B cell (primary cell): ENCODE results near the gene LYRM2. TPM values are rescaled to one million over a fixed set of nuclear protein-coding genes. Genes with fewer than 3 reads are reported as not detected.

ENCODE experiments used
- ATAC-seq: fragments of 200-7000 bp; cut with Tn5 transposase; one replicate; pipeline ENCODE4 v1.10.0; 2021; ENCODE audit warnings: low read depth, mild to moderate bottlenecking, moderate number of reproducible peaks, moderate library complexity
- CTCF ChIA-PET: fragments of 350-600 bp; sonication (Branson Sonifier 250); formaldehyde crosslinking; loops from one replicate; lab custom pipeline; 2021; ENCODE audit warnings: antibody characterized with exemption, inconsistent platforms; lab: Charles Lee
- POLR2A ChIA-PET: fragments of 350-600 bp; sonication (Branson Sonifier 250); formaldehyde crosslinking; loops from one replicate; lab custom pipeline; 2021; ENCODE audit warnings: antibody characterized with exemption; lab: Charles Lee
- DNase-seq: peaks from one replicate; pipeline ENCODE4 v3.0.0; 2013
- H2AFZ ChIP-seq: 2 replicates; pipeline ENCODE4 v1.6.1; 2012; ENCODE audit warnings: mild to moderate bottlenecking, low read depth, low read length; ENCODE audit not compliant: insufficient read depth, poor library complexity, severe bottlenecking
- H3K27ac ChIP-seq, 2 donors: 1 replicate in 1 of 2; 2 replicates in 1 of 2; pipeline ENCODE4 v1.5.1; 2012 to 2013; ENCODE audit warnings: low read length in 2 of 2, mild to moderate bottlenecking in 2 of 2, moderate library complexity in 1 of 2
- H3K27me3 ChIP-seq, 4 experiments: fragments of 200-600 bp in 1 of 4; sonication (generic) in 1 of 4; replicated peaks in 1 of 4; 1 replicate in 2 of 4; 2 replicates in 2 of 4; pipeline versions ENCODE4 v1.6.1 to v1.7.0; 2013 to 2016; ENCODE audit warnings: low read length in 3 of 4, mild to moderate bottlenecking in 2 of 4, mixed read lengths in 1 of 4, moderate library complexity in 1 of 4; ENCODE audit not compliant: insufficient read depth in 4 of 4, control insufficient read depth in 3 of 4; ENCODE audit errors: control extremely low read depth in 1 of 4
- H3K36me3 ChIP-seq, 2 experiments: replicated peaks in 1 of 2; 1 replicate in 1 of 2; 2 replicates in 1 of 2; pipeline versions ENCODE4 v1.6.1 to v1.7.1; 2013; ENCODE audit warnings: low read length in 1 of 2; ENCODE audit not compliant: insufficient read depth in 2 of 2, control insufficient read depth in 1 of 2; ENCODE audit errors: control extremely low read depth in 1 of 2, extremely low read depth in 1 of 2
- H3K4me1 ChIP-seq, 2 donors: fragments of 200-600 bp in 1 of 2; sonication (generic) in 1 of 2; 1 replicate in 1 of 2; 2 replicates in 1 of 2; pipeline versions ENCODE4 v1.5.1 to v1.6.1; 2013 to 2017; ENCODE audit warnings: low read length in 2 of 2; ENCODE audit not compliant: control insufficient read depth in 2 of 2, insufficient read depth in 2 of 2
- H3K4me2 ChIP-seq: replicated peaks from 2 replicates; pipeline ENCODE3; 2012; ENCODE audit warnings: mild to moderate bottlenecking, low read depth, low read length; ENCODE audit not compliant: poor library complexity, severe bottlenecking
- H3K4me3 ChIP-seq, 5 experiments: fragments of 200-600 bp in 1 of 5; sonication (generic) in 1 of 5; 1 replicate in 3 of 5; 2 replicates in 2 of 5; pipeline versions ENCODE4 v1.5.1 to v1.7.0; 2011 to 2016; ENCODE audit warnings: low read length in 4 of 5, mild to moderate bottlenecking in 4 of 5, low read depth in 2 of 5, control low read depth in 1 of 5, moderate library complexity in 1 of 5; ENCODE audit not compliant: insufficient read depth in 1 of 5; ENCODE audit errors: control extremely low read depth in 1 of 5, extremely low read depth in 1 of 5
- H3K79me2 ChIP-seq: fragments of 200-600 bp; sonication (generic); one replicate; pipeline ENCODE4 v1.6.0; 2016; ENCODE audit warnings: low read length; ENCODE audit not compliant: control insufficient read depth, insufficient read depth
- H3K9ac ChIP-seq: fragments of 200-600 bp; sonication (generic); 2 replicates; pipeline ENCODE4 v1.6.1; 2017; ENCODE audit warnings: mild to moderate bottlenecking, low read length, moderate library complexity
- H3K9me3 ChIP-seq, 3 donors: one replicate each; pipeline versions ENCODE4 v1.6.1 to v1.7.1; 2013; ENCODE audit warnings: low read length in 2 of 3; ENCODE audit not compliant: control insufficient read depth in 2 of 3, insufficient read depth in 1 of 3; ENCODE audit errors: control extremely low read depth in 1 of 3
- H4K20me1 ChIP-seq: 2 replicates; pipeline ENCODE4 v1.6.0; 2012; ENCODE audit warnings: mild to moderate bottlenecking, low read length; ENCODE audit not compliant: insufficient read depth, control insufficient read depth, poor library complexity, severe bottlenecking
- H3K27ac Mint-ChIP-seq: one replicate; pipeline ENCODE4 v1.8.0; 2021; ENCODE audit warnings: mixed read lengths
- H3K27me3 Mint-ChIP-seq: one replicate; pipeline ENCODE4 v1.8.0; 2021; ENCODE audit warnings: mixed read lengths
- H3K4me1 Mint-ChIP-seq: one replicate; pipeline ENCODE4 v1.8.0; 2021; ENCODE audit warnings: mixed read lengths
- H3K4me3 Mint-ChIP-seq: one replicate; pipeline ENCODE4 v1.8.0; 2021; ENCODE audit warnings: mixed read lengths
- H3K9me3 Mint-ChIP-seq: one replicate; pipeline ENCODE4 v1.8.0; 2022; ENCODE audit warnings: mixed read lengths; ENCODE audit not compliant: insufficient read depth
- CTCF ChIP-seq: fragments of 200-600 bp; IDR thresholded peaks from one replicate; pipeline ENCODE4 v1.8.0; 2022; ENCODE audit warnings: antibody characterized with exemption, mild to moderate bottlenecking
- EZH2 ChIP-seq: IDR thresholded peaks from 2 replicates; pipeline ENCODE4 v1.6.1; 2012; ENCODE audit warnings: borderline replicate concordance, low read depth, mild to moderate bottlenecking, moderate library complexity, low read length; ENCODE audit not compliant: insufficient read depth, poor library complexity, severe bottlenecking
- WGBS: methylation state at CpG from one replicate; pipeline ENCODE4 v1.1.5; 2013; ENCODE audit warnings: missing lambda C conversion rate; ENCODE audit not compliant: insufficient coverage; 5-methylcytosine and 5-hydroxymethylcytosine counted together
- intact Hi-C: fragments of 100-400 bp; cut with micrococcal nuclease; formaldehyde crosslinking; loops from one replicate; pipeline ENCODE4 v1.10.0; 2022
- polyA plus RNA-seq: library from polyadenylated mRNA; depleted of rRNA; stranded (reverse); fragments of >200 nt; gene quantifications from 2 replicates; pipeline ENCODE4 v1.2.3, GENCODE V29; 2012
- total RNA-seq, 2 donors: library from RNA; stranded (reverse); fragments of 120-200 nt in 1 of 2; gene quantifications; 1 replicate in 1 of 2; 2 replicates in 1 of 2; pipeline versions ENCODE4 v1.2.3 to v1.2.4, GENCODE V29; 2013 to 2022

The LYRM2 gene
- total and polyA plus RNA-seq, 2 donors (not counting 1 experiment from before 2014, with no cell fraction given): 17.6 to 33.7 TPM

- H3K27ac Mint-ChIP-seq: no peak overlapping the region
These were observed 24.2 kb upstream of the LYRM2 start for GRCh38 chr6:89662659-89663223.

GRCh38 chr6:89661559-89661958 is 23.0 kb upstream of the LYRM2 start:
- Mint-ChIP-seq H3K27me3 (no peaks in the 10 kb centered on the region), H3K4me3 (no peak overlapping the region), H3K27ac (no peak overlapping the region), H3K9me3 (no peaks in the 10 kb centered on the region), H3K4me1 (no peaks in the 10 kb centered on the region)
- POLR2A ChIA-PET: interaction anchor here (0.5 kb wide), 1 partner anchor 213 kb away, joined by 4 read pairs; no protein-coding TSS in a partner anchor
- Histone ChIP-seq H3K36me3 (peaks cover 12 to 72% of the 10 kb centered on the region in 2 experiments), H3K9me3 (no peaks in the 10 kb centered on the region), H3K79me2 (no peaks in the 10 kb centered on the region), H4K20me1 (no peaks in the 10 kb centered on the region), H3K9ac (no peak overlapping the region), H3K27me3 (no peaks in the 10 kb centered on the region), H3K27ac (no peak overlapping the region), H3K4me2 (no peak overlapping the region), H2AFZ (no peak overlapping the region), H3K4me1 (no peaks in the 10 kb centered on the region), H3K4me3 (no peak overlapping the region)
- intact Hi-C loops: no loop called here
- CTCF ChIA-PET: no interaction called here
- 100% methylated on average over 1 of the region's 1 CpG for WGBS
- no peak for TF ChIP-seq CTCF
- TF ChIP-seq EZH2: no peak
- no peak for ATAC-seq
- no peak for DNase-seq

More at GRCh38 chr6:89662659-89663223, 24.2 kb upstream of the LYRM2 start:
- ATAC-seq (no peak), DNase-seq (no peak)
- no peak overlapping the region for H2AFZ ChIP-seq
- no peaks in the 10 kb centered on the region for H3K27me3 ChIP-seq
- H3K4me3 Mint-ChIP-seq: no peak overlapping the region
- H3K4me2 ChIP-seq: no peak overlapping the region
- no peak overlapping the region for H3K9ac ChIP-seq
- POLR2A ChIA-PET: no interaction called here
- H3K4me1 ChIP-seq: no peaks in the 10 kb centered on the region
- intact Hi-C loops: no loop called here
- H3K4me1 Mint-ChIP-seq: no peaks in the 10 kb centered on the region
- no peaks in the 10 kb centered on the region for H3K27me3 Mint-ChIP-seq
- no peak for TF ChIP-seq EZH2
- TF ChIP-seq CTCF: no peak
- WGBS: no CpG with 5 or more reads among the region's 4 CpGs
- CTCF ChIA-PET: no interaction called here
- no peaks in the 10 kb centered on the region for H3K9me3 ChIP-seq
- no peak overlapping the region for H3K4me3 ChIP-seq
- no peak overlapping the region for H3K27ac ChIP-seq
- no peaks in the 10 kb centered on the region for H4K20me1 ChIP-seq
- H3K79me2 ChIP-seq: no peaks in the 10 kb centered on the region
- H3K9me3 Mint-ChIP-seq: no peaks in the 10 kb centered on the region
- peaks cover 11 to 67% of the 10 kb centered on the region in 2 experiments for H3K36me3 ChIP-seq
